HCT116 (cell line): ENCODE measurements around the gene WDR76. TPM values are rescaled to one million over a fixed set of nuclear protein-coding genes. Genes with fewer than 3 reads are reported as not detected.

Experiments
- ATAC-seq: fragments of 200-7000 bp; cut with Tn5 transposase; 2 replicates; pipeline ENCODE4 v1.9.1; 2020; ENCODE audit warnings: mild to moderate bottlenecking, moderate library complexity
- BruUV-seq: library from RNA; stranded (reverse); fragments of 400-500 nt; replicated peaks from 2 replicates; lab custom pipeline; 2021; lab: Mats Ljungman, UMichigan
- CTCF ChIA-PET: fragments of 300-600 bp; sonication (Branson Sonifier 250); formaldehyde crosslinking; loops from one replicate; lab custom pipeline; 2021; ENCODE audit warnings: antibody characterized with exemption; lab: Charles Lee
- POLR2A ChIA-PET: fragments of 300-600, 350-600 bp; sonication (Branson Sonifier 250); formaldehyde crosslinking; loops from one replicate; lab custom pipeline; 2021; ENCODE audit warnings: antibody characterized with exemption; lab: Charles Lee
- RAD21 ChIA-PET, 2 experiments: fragments of 300-600 bp; sonication (Branson Sonifier 250); formaldehyde crosslinking; loops; one replicate each; lab custom pipeline; 2023; ENCODE audit warnings: low total read pairs in 2 of 2; ENCODE audit not compliant: uncharacterized antibody in 2 of 2, unreplicated experiment in 2 of 2, low non-redundant PET in 1 of 2; lab: Charles Lee
- DNase-seq: peaks from one replicate; pipeline ENCODE4 v3.0.0-alpha.2; 2010; ENCODE audit warnings: low read depth, low spot score
- H2AFZ ChIP-seq: fragments of 200-600 bp; shearing (Covaris generic), sonication (generic); 2 replicates; pipeline ENCODE4 v1.6.1; 2017; ENCODE audit warnings: low read depth, mixed run types, mixed read lengths, antibody characterized with exemption, low read length; ENCODE audit not compliant: poor library complexity, severe bottlenecking
- H3K27ac ChIP-seq: 2 replicates; pipeline ENCODE4 v1.5.1; 2012; ENCODE audit warnings: low read depth, low read length
- H3K27me3 ChIP-seq: fragments of 200-600 bp; sonication (generic); 2 replicates; pipeline ENCODE4 v1.6.1; 2016; ENCODE audit warnings: mixed run types, low read length, mixed read lengths; ENCODE audit not compliant: insufficient read depth
- H3K36me3 ChIP-seq, 2 experiments: fragments of 200-500 bp in 1 of 2; fragments of 200-600 bp in 1 of 2; sonication (Bioruptor generic) in 1 of 2; sonication (generic) in 1 of 2; 2 replicates each; pipeline versions ENCODE4 v1.5.1 to v1.6.1; 2014 to 2016; ENCODE audit warnings: low read length in 2 of 2, inconsistent platforms in 1 of 2, mixed read lengths in 1 of 2, mixed run types in 1 of 2; ENCODE audit not compliant: insufficient read depth in 2 of 2, control insufficient read depth in 1 of 2
- H3K4me1 ChIP-seq, 2 experiments: fragments of 200-600 bp in 1 of 2; sonication (generic) in 1 of 2; 2 replicates each; pipeline versions ENCODE4 v1.5.1 to v1.6.1; 2012 to 2017; ENCODE audit warnings: low read length in 2 of 2, inconsistent platforms in 1 of 2, mild to moderate bottlenecking in 1 of 2, mixed read lengths in 1 of 2, mixed run types in 1 of 2, moderate library complexity in 1 of 2; ENCODE audit not compliant: insufficient read depth in 2 of 2, control insufficient read depth in 1 of 2
- H3K4me2 ChIP-seq: fragments of 200-600 bp; sonication (generic); 2 replicates; pipeline ENCODE4 v1.6.1; 2017; ENCODE audit warnings: mixed run types, low read length, mixed read lengths
- H3K4me3 ChIP-seq, 2 experiments: fragments of 200-600 bp in 1 of 2; sonication (generic) in 1 of 2; replicated peaks in 1 of 2; 2 replicates each; pipeline ENCODE4 v1.5.1; 2011 to 2016; ENCODE audit warnings: low read length in 2 of 2, control low read depth in 1 of 2, low read depth in 1 of 2, mild to moderate bottlenecking in 1 of 2, mixed read lengths in 1 of 2, mixed run types in 1 of 2
- H3K79me2 ChIP-seq: fragments of 200-600 bp; sonication (generic); 2 replicates; pipeline ENCODE4 v1.6.1; 2017; ENCODE audit warnings: mild to moderate bottlenecking, mixed run types, low read length, moderate library complexity, mixed read lengths; ENCODE audit not compliant: insufficient read depth
- H3K9ac ChIP-seq: fragments of 200-600 bp; sonication (generic); 2 replicates; pipeline ENCODE4 v1.6.1; 2016; ENCODE audit warnings: low read length, mixed read lengths
- H3K9me2 ChIP-seq: fragments of 200-600 bp; sonication (generic), shearing (Covaris generic); 2 replicates; pipeline ENCODE4 v1.6.1; 2017; ENCODE audit warnings: mixed run types, mild to moderate bottlenecking, moderate library complexity; ENCODE audit not compliant: insufficient read depth
- H3K9me3 ChIP-seq, 2 experiments: fragments of 200-500 bp in 1 of 2; fragments of 200-600 bp in 1 of 2; sonication (Bioruptor generic) in 1 of 2; sonication (generic) in 1 of 2; 2 replicates each; pipeline ENCODE4 v1.6.1; 2014 to 2017; ENCODE audit warnings: low read length in 2 of 2, mixed read lengths in 2 of 2, inconsistent platforms in 1 of 2, low read depth in 1 of 2, mild to moderate bottlenecking in 1 of 2, mixed run types in 1 of 2, moderate library complexity in 1 of 2; ENCODE audit not compliant: control insufficient read depth in 1 of 2, insufficient read depth in 1 of 2
- H4K20me1 ChIP-seq: fragments of 200-600 bp; sonication (generic), shearing (Covaris generic); 2 replicates; pipeline ENCODE4 v1.6.1; 2017; ENCODE audit warnings: mixed run types, mild to moderate bottlenecking, moderate library complexity; ENCODE audit not compliant: insufficient read depth
- ATF3 ChIP-seq: IDR thresholded peaks from 2 replicates; pipeline ENCODE4 v1.6.1; 2012
- CBX3 ChIP-seq: IDR thresholded peaks from 2 replicates; pipeline ENCODE4 v1.6.1; 2012; ENCODE audit warnings: low read depth
- CEBPB ChIP-seq: IDR thresholded peaks from 2 replicates; pipeline ENCODE4 v1.6.1; 2012; ENCODE audit warnings: low read depth
- CTCF ChIP-seq, 3 experiments: fragments of 200-600 bp in 1 of 3; sonication (generic) in 1 of 3; IDR thresholded peaks in 2 of 3; conservative IDR thresholded peaks in 1 of 3; 2 replicates each; pipeline ENCODE4 v1.5.1; 2012 to 2017; ENCODE audit warnings: low read depth in 2 of 3, low read length in 2 of 3, antibody characterized with exemption in 1 of 3, borderline replicate concordance in 1 of 3, control low read depth in 1 of 3, mild to moderate bottlenecking in 1 of 3, mixed read lengths in 1 of 3, mixed run types in 1 of 3, moderate library complexity in 1 of 3; ENCODE audit not compliant: insufficient read depth in 1 of 3
- EGR1 ChIP-seq: IDR thresholded peaks from 2 replicates; pipeline ENCODE4 v1.6.1; 2012; ENCODE audit warnings: low read depth
- ELF1 ChIP-seq: IDR thresholded peaks from 2 replicates; pipeline ENCODE4 v1.6.1; 2012; ENCODE audit warnings: low read depth, borderline replicate concordance
- EZH2 ChIP-seq: fragments of 200-600 bp; sonication (generic); IDR thresholded peaks from 2 replicates; pipeline ENCODE4 v1.6.1; 2017; ENCODE audit warnings: antibody characterized with exemption, mixed run types
- FOSL1 ChIP-seq: IDR thresholded peaks from 2 replicates; pipeline ENCODE4 v1.6.1; 2012; ENCODE audit warnings: low read depth
- MAX ChIP-seq: IDR thresholded peaks from 2 replicates; pipeline ENCODE4 v1.6.1; 2012
- POLR2A ChIP-seq: IDR thresholded peaks from 2 replicates; pipeline ENCODE4 v1.7.0; 2011; ENCODE audit warnings: borderline replicate concordance; ENCODE audit not compliant: insufficient read depth, insufficient read length; ENCODE audit errors: extremely low read depth
- POLR2AphosphoS5 ChIP-seq: IDR thresholded peaks from 2 replicates; pipeline ENCODE4 v1.6.1; 2011; ENCODE audit warnings: mild to moderate bottlenecking, low read depth, low read length, moderate library complexity
- RAD21 ChIP-seq: IDR thresholded peaks from 2 replicates; pipeline ENCODE4 v1.6.1; 2012; ENCODE audit warnings: low read depth, mild to moderate bottlenecking
- SIN3A ChIP-seq: IDR thresholded peaks from 2 replicates; pipeline ENCODE4 v1.6.1; 2012; ENCODE audit warnings: low read depth
- SP1 ChIP-seq: IDR thresholded peaks from 2 replicates; pipeline ENCODE4 v1.6.1; 2012; ENCODE audit warnings: low read depth
- SRF ChIP-seq: IDR thresholded peaks from 2 replicates; pipeline ENCODE4 v1.6.1; 2012; ENCODE audit warnings: low read depth
- YY1 ChIP-seq: IDR thresholded peaks from 2 replicates; pipeline ENCODE4 v1.6.1; 2011; ENCODE audit warnings: low read length, low read depth, moderate library complexity, mild to moderate bottlenecking; ENCODE audit not compliant: insufficient replicate concordance; ENCODE audit errors: extremely low read depth
- ZBTB33 ChIP-seq: IDR thresholded peaks from 2 replicates; pipeline ENCODE4 v1.6.1; 2011; ENCODE audit warnings: mild to moderate bottlenecking, low read length, moderate library complexity; ENCODE audit not compliant: insufficient replicate concordance; ENCODE audit errors: extremely low read depth
- ZFX ChIP-seq: fragments of 450-650 bp; IDR thresholded peaks from 2 replicates; pipeline ENCODE4 v1.6.1; 2017
- ZNF274 ChIP-seq: fragments of 200-500 bp; sonication (Bioruptor generic); IDR thresholded peaks from 2 replicates; pipeline ENCODE4 v1.6.1; 2014; ENCODE audit warnings: mild to moderate bottlenecking, low read depth, low read length, inconsistent platforms
- intact Hi-C: fragments of 100-400 bp; cut with micrococcal nuclease; formaldehyde crosslinking; loops from 2 replicates; pipeline ENCODE4 v1.10.0; 2022
- total RNA-seq: library from RNA; stranded (reverse); gene quantifications from one replicate; pipeline ENCODE4 v1.2.1, GENCODE V29; 2021; ENCODE audit not compliant: unreplicated experiment

Gene WDR76
- total RNA-seq, 1 experiment from 2014 or later = 33.0 TPM

- no peak for TF ChIP-seq ZBTB33
Observed at GRCh38 chr15:43851251-43851650, 24.4 kb downstream of the WDR76 start (continued).

GRCh38 chr15:43852607-43853006, 25.8 kb downstream of the WDR76 start:
- ChIA-PET POLR2A (no interaction called here), CTCF (no interaction called here)
- intact Hi-C loops = no loop called here

More at GRCh38 chr15:43852607-43853006, 25.8 kb downstream of the WDR76 start:
- no TSS peak for BruUV-seq
- no peak overlapping the region for H3K9ac ChIP-seq
- no peaks in the 10 kb centered on the region for H3K9me3 ChIP-seq
- ATAC-seq (no peak), DNase-seq (no peak)
- H3K4me2 ChIP-seq = no peak overlapping the region
- peaks cover 4% of the 10 kb centered on the region; the same call in 1 of the 2 replicates for H3K79me2 ChIP-seq
- H2AFZ ChIP-seq = no peak overlapping the region
- H3K4me1 ChIP-seq = no peaks in the 10 kb centered on the region
- TF ChIP-seq ZNF274 = no peak
- TF ChIP-seq FOSL1 = no peak
- TF ChIP-seq CEBPB = no peak
- TF ChIP-seq MAX = no peak
- TF ChIP-seq EZH2 = no peak
- no peak for TF ChIP-seq ZFX
- no peak for TF ChIP-seq EGR1
- TF ChIP-seq SRF = no peak
- TF ChIP-seq SP1 = no peak
- no peak for TF ChIP-seq ATF3
- no peak for TF ChIP-seq POLR2A
- no peak for TF ChIP-seq YY1
- TF ChIP-seq SIN3A = no peak
- no peak for TF ChIP-seq ELF1
- no peak for TF ChIP-seq CTCF (IDR thresholded peaks at IDR 0.05 in 2 of 3, conservative IDR thresholded peaks at IDR 0.05 in 1 of 3; ENCODE audit: borderline replicate concordance in 1 of 3, insufficient read depth in 1 of 3, low read depth in 2 of 3, low read length in 2 of 3)
- TF ChIP-seq POLR2AphosphoS5 = no peak
- no peak for TF ChIP-seq RAD21
- TF ChIP-seq ZBTB33 = no peak
- no peak for TF ChIP-seq CBX3
- no peak overlapping the region for H3K27ac ChIP-seq
- H3K27me3 ChIP-seq = no peaks in the 10 kb centered on the region
- peaks cover 10 to 20% of the 10 kb centered on the region in 2 experiments; a peak in 3 of 4 replicates for H3K36me3 ChIP-seq
- RAD21 ChIA-PET = no interaction called here
- no peak overlapping the region for H3K4me3 ChIP-seq
- H3K9me2 ChIP-seq = no peaks in the 10 kb centered on the region
- no peaks in the 10 kb centered on the region for H4K20me1 ChIP-seq
